Neuronal stem cell (in vitro differentiated cells): ENCODE measurements around the gene RPLP2.
A peak's percentile ranks its signal among the peaks of the same experiment; 100 is the strongest.

Source experiments
- DNase-seq: peaks from one replicate; pipeline ENCODE4 v3.0.0-alpha.2; 2013; ENCODE audit warnings: low spot score
- H2AFZ ChIP-seq: one replicate; pipeline ENCODE4 v1.6.1; 2013; ENCODE audit warnings: mild to moderate bottlenecking, low read length, inconsistent platforms
- H2AK5ac ChIP-seq: 2 replicates; pipeline ENCODE4 v1.6.1; 2013; ENCODE audit warnings: low read depth, mild to moderate bottlenecking, inconsistent platforms, low read length, moderate library complexity, mixed read lengths
- H2BK120ac ChIP-seq: 2 replicates; pipeline ENCODE4 v1.6.1; 2013; ENCODE audit warnings: low read depth, mild to moderate bottlenecking, inconsistent platforms, low read length, moderate library complexity, mixed read lengths
- H2BK12ac ChIP-seq: one replicate; pipeline ENCODE4 v1.6.1; 2013; ENCODE audit warnings: low read length, inconsistent platforms
- H2BK15ac ChIP-seq: 2 replicates; pipeline ENCODE4 v1.6.1; 2013; ENCODE audit warnings: mild to moderate bottlenecking, low read length, inconsistent platforms, mixed read lengths
- H2BK5ac ChIP-seq: one replicate; pipeline ENCODE4 v1.6.1; 2013; ENCODE audit warnings: inconsistent platforms, mild to moderate bottlenecking, low read length, moderate library complexity
- H3K14ac ChIP-seq: one replicate; pipeline ENCODE4 v1.6.1; 2013; ENCODE audit warnings: low read length, inconsistent platforms
- H3K18ac ChIP-seq: 2 replicates; pipeline ENCODE4 v1.6.1; 2013; ENCODE audit warnings: low read length, inconsistent platforms
- H3K23ac ChIP-seq: 2 replicates; pipeline ENCODE4 v1.6.1; 2013; ENCODE audit warnings: low read depth, mild to moderate bottlenecking, mixed read lengths, low read length, inconsistent platforms; ENCODE audit not compliant: poor library complexity
- H3K27ac ChIP-seq: replicated peaks from 3 replicates; pipeline ENCODE4 v1.5.1; 2013; ENCODE audit warnings: low read length, inconsistent platforms
- H3K27me3 ChIP-seq, 3 experiments: 2 replicates each; pipeline ENCODE4 v1.6.1; 2013; ENCODE audit warnings: low read length in 3 of 3, mild to moderate bottlenecking in 2 of 3, inconsistent platforms in 1 of 3, low read depth in 1 of 3, mixed read lengths in 1 of 3, moderate library complexity in 1 of 3; ENCODE audit not compliant: control insufficient read depth in 3 of 3, insufficient read depth in 3 of 3
- H3K36me3 ChIP-seq, 2 donors: replicated peaks in 1 of 2; 2 replicates each; pipeline ENCODE4 v1.6.1; 2013; ENCODE audit warnings: low read length in 2 of 2; ENCODE audit not compliant: control insufficient read depth in 2 of 2, insufficient read depth in 2 of 2
- H3K4ac ChIP-seq: 2 replicates; pipeline ENCODE4 v1.6.1; 2013; ENCODE audit warnings: inconsistent platforms, mild to moderate bottlenecking, low read length, moderate library complexity
- H3K4me1 ChIP-seq, 2 donors: 1 replicate in 1 of 2; 2 replicates in 1 of 2; pipeline ENCODE4 v1.6.1; 2013; ENCODE audit warnings: low read length in 2 of 2, low read depth in 1 of 2; ENCODE audit not compliant: control insufficient read depth in 2 of 2, insufficient read depth in 1 of 2
- H3K4me2 ChIP-seq: one replicate; pipeline ENCODE4 v1.6.1; 2013; ENCODE audit warnings: mild to moderate bottlenecking, low read length, inconsistent platforms; ENCODE audit not compliant: insufficient read depth, poor library complexity, severe bottlenecking
- H3K4me3 ChIP-seq, 2 donors: 2 replicates each; pipeline ENCODE4 v1.5.1; 2013; ENCODE audit warnings: low read length in 2 of 2, mild to moderate bottlenecking in 2 of 2, inconsistent platforms in 1 of 2, moderate library complexity in 1 of 2
- H3K79me1 ChIP-seq: one replicate; pipeline ENCODE4 v1.6.1; 2013; ENCODE audit warnings: low read depth, mild to moderate bottlenecking, inconsistent platforms, low read length, moderate library complexity
- H3K9ac ChIP-seq: one replicate; pipeline ENCODE4 v1.6.1; 2013; ENCODE audit warnings: mild to moderate bottlenecking, low read depth, low read length, inconsistent platforms; ENCODE audit not compliant: poor library complexity
- H3K9me3 ChIP-seq, 2 donors: replicated peaks in 1 of 2; 2 replicates each; pipeline versions ENCODE3 to v1.6.1; 2013; ENCODE audit warnings: low read length in 2 of 2, mild to moderate bottlenecking in 2 of 2, inconsistent platforms in 1 of 2, low read depth in 1 of 2, mixed read lengths in 1 of 2, moderate library complexity in 1 of 2; ENCODE audit not compliant: control insufficient read depth in 2 of 2, insufficient read depth in 1 of 2
- H4K8ac ChIP-seq: one replicate; pipeline ENCODE4 v1.6.1; 2013; ENCODE audit warnings: low read depth, mild to moderate bottlenecking, inconsistent platforms, low read length, moderate library complexity
- H4K91ac ChIP-seq: one replicate; pipeline ENCODE4 v1.6.1; 2013; ENCODE audit warnings: low read length, low read depth, mild to moderate bottlenecking, inconsistent platforms; ENCODE audit not compliant: poor library complexity
- WGBS, 2 donors: extraction: QIAGEN DNeasy Blood & Tissue Kit; methylation state at CpG; one replicate each; pipeline ENCODE4 v1.1.7; 2013; ENCODE audit warnings: missing lambda C conversion rate in 2 of 2, mixed read lengths in 1 of 2; ENCODE audit not compliant: insufficient read length in 2 of 2, insufficient replicate concordance in 1 of 2; ENCODE audit errors: extremely low coverage in 2 of 2; 5-methylcytosine and 5-hydroxymethylcytosine counted together

The RPLP2 gene

DNA sequence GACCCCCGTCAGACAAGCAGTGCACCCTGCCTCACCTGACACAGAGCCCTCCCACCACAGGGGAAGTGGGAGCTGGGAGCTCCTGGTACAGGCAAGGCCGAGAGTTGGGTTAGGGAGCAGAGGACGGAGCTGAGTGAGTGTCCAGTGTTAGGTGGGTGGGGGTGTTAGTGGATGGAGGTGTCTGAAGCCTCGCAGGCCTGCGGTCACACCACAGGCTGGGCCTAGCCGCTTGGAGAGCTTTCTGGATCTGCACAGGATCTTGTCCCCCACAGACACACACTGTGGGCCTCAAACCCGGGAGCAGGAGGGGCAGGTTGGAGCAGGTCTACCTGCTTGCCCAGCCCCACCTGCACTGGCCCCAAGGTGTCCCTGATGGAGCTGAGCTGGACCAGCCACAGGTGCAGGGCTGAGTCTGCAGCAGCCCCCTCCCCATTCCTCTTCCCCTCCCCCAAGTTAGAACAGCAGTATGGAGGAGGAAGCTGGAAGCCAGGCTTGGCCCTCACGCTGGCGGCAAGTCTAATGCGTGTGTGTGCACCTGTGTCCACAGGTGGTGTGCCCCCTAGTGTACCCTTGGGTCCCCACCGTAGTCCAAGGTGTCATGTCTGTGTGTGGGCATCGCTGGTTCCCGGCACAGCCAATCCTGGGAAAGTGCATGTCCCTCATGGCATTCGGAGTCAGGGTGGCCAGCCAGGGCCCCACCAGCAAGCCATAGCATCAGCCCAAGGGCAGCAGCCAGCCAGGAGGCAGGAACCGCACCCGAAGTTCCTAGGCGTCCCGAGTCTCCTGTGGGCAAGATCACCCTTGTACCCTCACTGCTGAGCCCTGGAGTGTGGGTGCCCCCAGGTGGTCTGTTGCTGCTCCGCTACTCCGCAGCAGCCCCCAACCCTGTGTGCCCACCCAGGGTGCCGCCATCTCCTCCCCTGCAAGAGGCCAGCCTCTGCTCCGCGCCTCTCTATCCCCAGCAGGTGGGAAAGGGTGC is 30.5 kb upstream of the RPLP2 start:
- Histone ChIP-seq H4K91ac (no peak overlapping the region), H3K79me1 (peaks cover 17% of the 10 kb centered on the region), H3K27me3 (no peaks in the 10 kb centered on the region), H3K23ac (no peak overlapping the region), H4K8ac (no peak overlapping the region), H2BK15ac (no peak overlapping the region), H3K36me3 (peaks cover 7 to 29% of the 10 kb centered on the region in 2 donors), H3K9me3 (no peaks in the 10 kb centered on the region), H3K4me1 (peaks cover 10 to 21% of the 10 kb centered on the region in 2 donors), H3K18ac (no peak overlapping the region), H3K4me3 (peak overlapping the region in 1 of 2 donors; percentile 9), H2BK5ac (no peak overlapping the region), H3K9ac (peak overlapping the region; percentile 70), H3K4ac (no peak overlapping the region), H2AFZ (no peak overlapping the region), H3K4me2 (no peak overlapping the region), H2BK12ac (peak overlapping the region; percentile 22), H3K27ac (no peak overlapping the region), H2BK120ac (peak overlapping the region; percentile 72), H3K14ac (no peak overlapping the region), H2AK5ac (peak overlapping the region; percentile 75)
- no peak for DNase-seq
- no CpG with 5 or more reads among the region's 23 CpGs for WGBS, 2 donors

DNA sequence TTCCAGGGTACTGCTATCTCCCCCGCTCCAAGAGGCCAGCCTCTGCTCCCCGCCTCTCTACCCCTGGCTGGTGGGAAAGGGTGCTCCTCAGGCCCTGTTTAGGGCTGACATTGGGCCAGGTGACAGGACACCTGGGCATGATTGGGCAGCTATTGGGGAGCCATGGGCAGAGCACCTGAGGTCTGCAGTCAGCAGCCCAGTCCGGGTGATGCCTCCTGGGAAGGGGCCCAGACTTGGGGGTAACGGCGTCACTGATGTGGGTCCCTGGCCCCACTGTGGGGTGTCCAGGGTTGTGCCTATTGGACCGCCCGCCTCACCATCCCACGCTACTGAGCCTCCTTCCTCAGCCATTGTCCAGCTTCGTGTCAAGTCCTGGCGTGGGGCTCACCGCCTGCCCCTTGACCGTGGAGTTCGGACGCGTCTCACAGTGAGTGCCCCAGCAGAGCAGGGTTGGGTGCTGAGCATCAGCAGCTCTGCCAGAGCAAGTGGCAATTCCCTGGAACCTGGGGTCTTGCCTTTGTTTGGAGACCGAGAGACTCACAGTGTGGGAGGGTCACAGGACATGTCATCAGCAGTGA is 29.7 kb upstream of the RPLP2 start:
- H3K23ac ChIP-seq: no peak overlapping the region
- peaks cover 15% of the 10 kb centered on the region for H3K79me1 ChIP-seq
- peak overlapping the region; percentile 67 for H3K9ac ChIP-seq
- H3K27ac ChIP-seq: no peak overlapping the region
- H2AK5ac ChIP-seq: no peak overlapping the region
- H3K9me3 ChIP-seq: no peaks in the 10 kb centered on the region
- H4K8ac ChIP-seq: no peak overlapping the region
- H3K4me1 ChIP-seq: peaks cover 10 to 21% of the 10 kb centered on the region in 2 donors
- H3K27me3 ChIP-seq: no peaks in the 10 kb centered on the region
- H2BK5ac ChIP-seq: no peak overlapping the region
- no peak overlapping the region for H2AFZ ChIP-seq
- H3K14ac ChIP-seq: no peak overlapping the region
- no peak overlapping the region for H2BK15ac ChIP-seq
- H3K4me3 ChIP-seq: no peak overlapping the region
- H2BK120ac ChIP-seq: no peak overlapping the region
- H4K91ac ChIP-seq: no peak overlapping the region
- peaks cover 7 to 24% of the 10 kb centered on the region in 2 donors for H3K36me3 ChIP-seq
- no peak overlapping the region for H2BK12ac ChIP-seq
- no peak for DNase-seq
- H3K4ac ChIP-seq: no peak overlapping the region
- no peak overlapping the region for H3K18ac ChIP-seq
- no CpG with 5 or more reads among the region's 16 CpGs for WGBS, 2 donors
- H3K4me2 ChIP-seq: no peak overlapping the region

DNA sequence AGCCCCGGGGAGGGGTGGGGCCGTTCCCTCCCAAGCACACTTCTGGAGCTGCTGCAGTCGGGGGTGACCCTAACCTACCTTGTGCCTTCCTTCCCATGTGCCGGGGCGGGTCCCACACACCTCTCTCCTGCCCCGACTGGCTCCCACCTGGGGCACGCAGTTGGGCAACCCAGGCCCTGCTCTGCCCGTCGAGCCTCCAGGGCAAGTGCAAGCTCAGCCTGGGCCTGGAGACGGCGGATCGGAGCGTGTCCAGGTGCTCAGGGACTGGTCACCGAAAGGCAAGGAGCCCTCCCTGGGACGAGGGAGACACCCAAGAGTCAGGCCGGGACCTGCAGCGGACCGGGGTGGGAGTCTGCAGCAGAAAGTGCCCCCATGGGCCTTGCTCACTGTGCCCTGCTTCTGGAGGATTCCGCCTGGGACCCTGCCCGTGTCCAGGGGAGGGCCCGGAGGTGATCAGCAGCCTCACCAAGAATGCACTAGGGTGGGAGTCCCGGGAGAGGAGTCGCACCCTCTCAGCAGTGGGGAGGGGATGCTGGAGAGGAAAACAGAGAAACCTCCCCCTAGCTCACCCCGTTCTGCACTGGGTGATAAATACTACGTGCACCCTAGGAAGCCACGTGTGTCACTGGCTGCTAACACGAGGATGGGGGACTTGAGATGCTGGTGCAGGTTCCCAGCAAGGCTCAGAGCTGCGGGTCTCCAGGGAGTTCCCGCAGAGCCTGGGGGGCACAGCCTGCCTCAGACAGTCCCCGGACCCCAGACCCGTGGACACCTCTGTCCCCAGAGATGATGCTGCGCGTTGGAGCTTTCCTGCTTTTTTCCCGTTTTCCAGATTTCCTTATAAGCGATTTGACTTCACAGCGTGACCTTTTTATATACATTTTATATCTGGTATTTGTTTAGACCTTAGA is 27.2 kb upstream of the RPLP2 start:
- Histone ChIP-seq H3K27ac (no peak overlapping the region), H2BK12ac (peak overlapping the region; percentile 10), H3K4me1 (peaks cover 7 to 13% of the 10 kb centered on the region in 2 donors), H3K4ac (no peak overlapping the region), H3K14ac (peak overlapping the region; percentile 82), H3K4me3 (no peak overlapping the region), H3K9me3 (no peaks in the 10 kb centered on the region), H3K36me3 (peaks cover 7 to 18% of the 10 kb centered on the region in 2 donors), H4K8ac (no peak overlapping the region), H4K91ac (no peak overlapping the region), H2AK5ac (peak overlapping the region; percentile 81), H3K79me1 (peaks cover 10% of the 10 kb centered on the region), H3K23ac (peak overlapping the region; percentile 80), H2BK5ac (no peak overlapping the region), H2BK120ac (no peak overlapping the region), H3K18ac (peak overlapping the region; percentile 11), H3K27me3 (no peaks in the 10 kb centered on the region), H2AFZ (no peak overlapping the region), H3K9ac (peak overlapping the region; percentile 77), H2BK15ac (no peak overlapping the region), H3K4me2 (no peak overlapping the region)
- no peak for DNase-seq
- no CpG with 5 or more reads among the region's 36 CpGs for WGBS, 2 donors
